HFFc6 (cell line): ENCODE data around the gene ILDR2. TPM values are rescaled to one million over a fixed set of nuclear protein-coding genes. Genes with fewer than 3 reads are reported as not detected.

Source experiments
- DNase-seq: peaks from one replicate; pipeline ENCODE4 v3.0.0-alpha.2; 2018
- H3K27ac Mint-ChIP-seq: 2 replicates; pipeline ENCODE4 v1.8.0; 2020; ENCODE audit warnings: mild to moderate bottlenecking, mixed read lengths
- H3K27me3 Mint-ChIP-seq: 2 replicates; pipeline ENCODE4 v1.8.0; 2021; ENCODE audit warnings: mild to moderate bottlenecking, moderate library complexity, mixed read lengths; ENCODE audit not compliant: insufficient read depth
- H3K36me3 Mint-ChIP-seq: 2 replicates; pipeline ENCODE4 v1.8.0; 2021; ENCODE audit warnings: low read depth, mixed read lengths
- H3K4me1 Mint-ChIP-seq: 2 replicates; pipeline ENCODE4 v1.8.0; 2020; ENCODE audit warnings: low read depth, mixed read lengths
- H3K4me3 Mint-ChIP-seq: 2 replicates; pipeline ENCODE4 v1.8.0; 2020; ENCODE audit warnings: mild to moderate bottlenecking, moderate library complexity, mixed read lengths
- H3K9me3 Mint-ChIP-seq: 2 replicates; pipeline ENCODE4 v1.8.0; 2020; ENCODE audit warnings: mild to moderate bottlenecking, mixed read lengths
- CTCF ChIP-seq: fragments of 200-600 bp; sonication (generic); IDR thresholded peaks from 2 replicates; pipeline ENCODE4 v1.5.0; 2021; ENCODE audit warnings: antibody characterized with exemption, mild to moderate bottlenecking
- total RNA-seq, 6 experiments: library from RNA; stranded (reverse); fragmentation: NEBNext Ultra II Directional; extraction: Animal tissue kit (Norgen Biotek cat#: 25700); gene quantifications; 2 replicates in 1 of 6; 3 replicates in 5 of 6; pipeline ENCODE4 v1.2.3, GENCODE V29; 2021

Gene ILDR2
- total RNA-seq, 6 experiments from 2014 or later: not detected

GRCh38 chr1:166915042-166915441 is 60.3 kb downstream of the ILDR2 start:
- no peak overlapping the region for H3K4me3 Mint-ChIP-seq
- 0 out of 2 replicates have a peak, but pooled peaks cover 4% of the 10 kb centered on the region for H3K4me1 Mint-ChIP-seq
- no peak overlapping the region for H3K27ac Mint-ChIP-seq
- no peaks in the 10 kb centered on the region for H3K9me3 Mint-ChIP-seq
- no peak for TF ChIP-seq CTCF
- H3K27me3 Mint-ChIP-seq: peaks cover 30% of the 10 kb centered on the region
- DNase-seq: no peak
- H3K36me3 Mint-ChIP-seq: no peaks in the 10 kb centered on the region

- Mint-ChIP-seq H3K4me1 (peaks cover 7% of the 10 kb centered on the region; the same call in 1 of the 2 replicates), H3K9me3 (no peaks in the 10 kb centered on the region), H3K27me3 (peaks cover 21% of the 10 kb centered on the region), H3K36me3 (no peaks in the 10 kb centered on the region), H3K4me3 (no peak overlapping the region), H3K27ac (no peak overlapping the region)
- no peak for DNase-seq
- TF ChIP-seq CTCF: no peak
Measured at GRCh38 chr1:166914111-166914510, 61.2 kb downstream of the ILDR2 start.

- peaks cover 19% of the 10 kb centered on the region for H3K4me1 Mint-ChIP-seq
- no peak overlapping the region for H3K4me3 Mint-ChIP-seq
- TF ChIP-seq CTCF: no peak
- no peak for DNase-seq
- no peaks in the 10 kb centered on the region for H3K36me3 Mint-ChIP-seq
- no peak overlapping the region for H3K27ac Mint-ChIP-seq
- H3K9me3 Mint-ChIP-seq: no peaks in the 10 kb centered on the region
- H3K27me3 Mint-ChIP-seq: peaks cover 11% of the 10 kb centered on the region
Measured at GRCh38 chr1:166911624-166912023, 63.7 kb downstream of the ILDR2 start.

- Mint-ChIP-seq H3K36me3 (no peaks in the 10 kb centered on the region), H3K27ac (no peak overlapping the region), H3K9me3 (no peaks in the 10 kb centered on the region), H3K4me3 (no peak overlapping the region), H3K27me3 (peaks cover 13% of the 10 kb centered on the region), H3K4me1 (peaks cover 30% of the 10 kb centered on the region)
- peak; percentile 84 for TF ChIP-seq CTCF
- peak; percentile 69 for DNase-seq
Measured at GRCh38 chr1:166910396-166910994, 64.8 kb downstream of the ILDR2 start.

GRCh38 chr1:166908942-166909341 is 66.4 kb downstream of the ILDR2 start:
- no peak overlapping the region for H3K4me3 Mint-ChIP-seq
- H3K27ac Mint-ChIP-seq: no peak overlapping the region
- H3K4me1 Mint-ChIP-seq: peaks cover 38% of the 10 kb centered on the region
- no peaks in the 10 kb centered on the region for H3K9me3 Mint-ChIP-seq
- no peak for TF ChIP-seq CTCF
- peaks cover 9% of the 10 kb centered on the region for H3K27me3 Mint-ChIP-seq
- DNase-seq: peak; percentile 62
- H3K36me3 Mint-ChIP-seq: no peaks in the 10 kb centered on the region

GRCh38 chr1:166907763-166908162 is 67.6 kb downstream of the ILDR2 start:
- Mint-ChIP-seq H3K4me3 (no peak overlapping the region), H3K9me3 (no peaks in the 10 kb centered on the region), H3K27me3 (peaks cover 10% of the 10 kb centered on the region), H3K27ac (no peak overlapping the region), H3K36me3 (no peaks in the 10 kb centered on the region), H3K4me1 (peaks cover 38% of the 10 kb centered on the region)
- no peak for DNase-seq
- TF ChIP-seq CTCF: no peak
